ENCODE results near the gene COPS3. TPM values are rescaled to one million over a fixed set of nuclear protein-coding genes. Genes with fewer than 3 reads are reported as not detected.

The COPS3 gene
- total RNA-seq, 1 experiment from 2014 or later, result 113 TPM

- WGBS (ENCODE audit: extremely low coverage, insufficient read length, low lambda C conversion rate), result no CpG with 5 or more reads among the region's 21 CpGs
- no peak overlapping the region for H2BK12ac ChIP-seq (ENCODE audit: insufficient read length, low read depth, low read length)
Observed at GRCh38 chr17:17322516-17323510, 41.8 kb upstream of the COPS3 start.

More at GRCh38 chr17:17322516-17323510, 41.8 kb upstream of the COPS3 start:
- Histone ChIP-seq H3K14ac (ENCODE audit: insufficient read depth, low read length) (no peak overlapping the region), H2BK5ac (ENCODE audit: insufficient read length, low read length) (no peak overlapping the region), H3K9ac (ENCODE audit: extremely low read depth, insufficient read length, low read length) (no peak overlapping the region), H2AK5ac (ENCODE audit: insufficient read length, low read length) (no peak overlapping the region), H2BK15ac (ENCODE audit: low read depth, low read length) (no peak overlapping the region), H3K4me1 (ENCODE audit: insufficient read depth, low read length) (no peaks in the 10 kb centered on the region), H3K79me1 (ENCODE audit: insufficient read depth, low read depth, low read length, poor library complexity, severe bottlenecking) (no peaks in the 10 kb centered on the region), H3K79me2 (ENCODE audit: insufficient read depth, low read length) (no peaks in the 10 kb centered on the region), H3K18ac (ENCODE audit: insufficient read length, low read depth, low read length) (no peak overlapping the region), H2BK120ac (ENCODE audit: low read depth, low read length, poor library complexity, severe bottlenecking) (no peak overlapping the region), H4K5ac (ENCODE audit: insufficient read length, low read depth, low read length) (no peak overlapping the region), H3K56ac (ENCODE audit: insufficient read length, low read depth, low read length) (no peak overlapping the region), H3K23me2 (ENCODE audit: insufficient read length, low read depth, low read length, poor library complexity, severe bottlenecking) (no peaks in the 10 kb centered on the region), H3T11ph (ENCODE audit: low read length) (no peak overlapping the region), H2AFZ (ENCODE audit: low read length) (no peak overlapping the region), H3K23ac (ENCODE audit: insufficient read length, low read depth, low read length) (no peak overlapping the region), H3K4me2 (ENCODE audit: insufficient read depth, insufficient read length, low read length) (no peak overlapping the region), H3K9me3 (ENCODE audit: control insufficient read depth, low read depth, low read length) (no peaks in the 10 kb centered on the region), H3K27ac (ENCODE audit: insufficient read length, low read depth, low read length) (no peak overlapping the region), H2BK20ac (ENCODE audit: low read depth, low read length, poor library complexity, severe bottlenecking) (no peak overlapping the region), H3K27me3 (ENCODE audit: insufficient read depth, low read length) (no peaks in the 10 kb centered on the region), H4K8ac (replicated peaks; ENCODE audit: insufficient read length, low read depth, low read length) (no peak overlapping the region), H4K20me1 (ENCODE audit: control insufficient read depth, insufficient read depth, insufficient read length) (no peaks in the 10 kb centered on the region), H3K4ac (ENCODE audit: low read depth, low read length) (no peak overlapping the region), H4K91ac (ENCODE audit: insufficient read length, low read depth, low read length) (no peak overlapping the region)
- Mint-ChIP-seq H3K27ac (no peak overlapping the region; a peak in 1 of 7 replicates), H3K4me1 (no peaks in the 10 kb centered on the region), H3K27me3 (ENCODE audit: low read depth) (no peaks in the 10 kb centered on the region), H3K9me3 (no peaks in the 10 kb centered on the region), H3K36me3 (ENCODE audit: insufficient read depth in 1 of 3, low read depth in 3 of 3) (peaks cover 0 to 9% (median 9%) of the 10 kb centered on the region in 3 experiments; a peak in 4 of 7 replicates), H3K4me3 (no peak overlapping the region)
- no peak for TF ChIP-seq CTCF (conservative IDR thresholded peaks at IDR 0.05)
- DNase-seq, result no peak
